Neutrophil (primary cell): Measurements from ENCODE around the gene PRSS12.

Experiments used
- H3K27ac ChIP-seq: fragments of 200-600 bp; sonication (generic); 2 replicates; pipeline ENCODE4 v1.5.1; 2016; ENCODE audit warnings: mild to moderate bottlenecking, moderate library complexity
- H3K27me3 ChIP-seq: fragments of 200-600 bp; sonication (generic); 2 replicates; pipeline ENCODE4 v1.6.0; 2016; ENCODE audit warnings: mild to moderate bottlenecking
- H3K36me3 ChIP-seq: fragments of 200-600 bp; sonication (generic); 2 replicates; pipeline ENCODE4 v1.5.1; 2017
- H3K4me1 ChIP-seq, 2 experiments: fragments of 200-600 bp in 1 of 2; sonication (generic) in 1 of 2; 1 replicate in 1 of 2; 2 replicates in 1 of 2; pipeline versions ENCODE4 v1.5.1 to v1.6.1; 2013 to 2016; ENCODE audit warnings: low read depth in 1 of 2, low read length in 1 of 2, mild to moderate bottlenecking in 1 of 2, moderate library complexity in 1 of 2; ENCODE audit not compliant: control insufficient read depth in 1 of 2, insufficient read depth in 1 of 2
- H3K4me3 ChIP-seq, 2 experiments: fragments of 200-600 bp in 1 of 2; sonication (generic) in 1 of 2; 1 replicate in 1 of 2; 2 replicates in 1 of 2; pipeline ENCODE4 v1.5.1; 2013 to 2016; ENCODE audit warnings: low read depth in 1 of 2, low read length in 1 of 2, mild to moderate bottlenecking in 1 of 2, moderate library complexity in 1 of 2
- H3K9me3 ChIP-seq: fragments of 200-600 bp; sonication (generic); 2 replicates; pipeline ENCODE4 v1.5.1; 2016
- TF ChIP-seq, protein P1 (sequence below): fragments of 200-600 bp; sonication (generic); IDR thresholded peaks from 2 replicates; pipeline ENCODE4 v1.5.1; 2016; ENCODE audit warnings: antibody characterized with exemption

PRSS12 gene

DNA sequence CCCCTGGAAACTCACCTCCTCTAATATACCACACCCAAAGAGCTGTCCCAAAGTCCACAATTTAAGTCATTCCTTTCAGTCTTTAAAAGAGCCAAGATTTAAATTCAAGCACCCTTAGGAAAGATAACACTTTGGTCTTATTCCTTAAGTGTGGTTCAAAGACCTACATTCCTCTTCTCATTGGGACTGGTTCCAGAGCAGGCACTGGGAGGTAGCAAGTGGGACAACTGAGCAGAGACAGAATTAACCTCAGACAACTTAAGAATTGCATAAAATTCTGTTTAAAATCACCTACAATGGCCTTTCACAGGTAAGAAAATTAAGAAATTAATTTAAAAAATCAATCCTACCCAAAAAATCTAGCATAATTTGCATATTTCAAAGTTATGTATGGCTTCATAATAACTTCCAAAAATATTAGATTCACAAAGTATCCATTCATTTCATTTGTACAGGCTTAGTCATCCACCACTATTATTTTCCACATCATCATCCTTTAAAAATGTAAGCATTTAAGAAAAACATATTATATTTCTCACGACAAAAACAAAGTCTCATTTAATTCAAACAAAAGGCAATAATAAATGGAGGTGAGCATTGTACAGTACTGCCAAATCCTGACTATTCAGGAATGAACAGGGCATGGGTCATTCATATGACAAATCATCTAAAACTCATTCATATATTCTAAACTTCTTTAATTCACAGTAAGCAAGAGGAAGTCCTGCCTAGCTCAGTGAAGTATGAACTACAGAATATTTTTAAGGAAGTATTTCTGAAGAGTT lies 13.6 kb downstream of the PRSS12 start:
- TF ChIP-seq, protein P1, sequence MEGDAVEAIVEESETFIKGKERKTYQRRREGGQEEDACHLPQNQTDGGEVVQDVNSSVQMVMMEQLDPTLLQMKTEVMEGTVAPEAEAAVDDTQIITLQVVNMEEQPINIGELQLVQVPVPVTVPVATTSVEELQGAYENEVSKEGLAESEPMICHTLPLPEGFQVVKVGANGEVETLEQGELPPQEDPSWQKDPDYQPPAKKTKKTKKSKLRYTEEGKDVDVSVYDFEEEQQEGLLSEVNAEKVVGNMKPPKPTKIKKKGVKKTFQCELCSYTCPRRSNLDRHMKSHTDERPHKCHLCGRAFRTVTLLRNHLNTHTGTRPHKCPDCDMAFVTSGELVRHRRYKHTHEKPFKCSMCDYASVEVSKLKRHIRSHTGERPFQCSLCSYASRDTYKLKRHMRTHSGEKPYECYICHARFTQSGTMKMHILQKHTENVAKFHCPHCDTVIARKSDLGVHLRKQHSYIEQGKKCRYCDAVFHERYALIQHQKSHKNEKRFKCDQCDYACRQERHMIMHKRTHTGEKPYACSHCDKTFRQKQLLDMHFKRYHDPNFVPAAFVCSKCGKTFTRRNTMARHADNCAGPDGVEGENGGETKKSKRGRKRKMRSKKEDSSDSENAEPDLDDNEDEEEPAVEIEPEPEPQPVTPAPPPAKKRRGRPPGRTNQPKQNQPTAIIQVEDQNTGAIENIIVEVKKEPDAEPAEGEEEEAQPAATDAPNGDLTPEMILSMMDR = no peak
- Histone ChIP-seq H3K27ac (no peak overlapping the region), H3K9me3 (no peaks in the 10 kb centered on the region)

DNA sequence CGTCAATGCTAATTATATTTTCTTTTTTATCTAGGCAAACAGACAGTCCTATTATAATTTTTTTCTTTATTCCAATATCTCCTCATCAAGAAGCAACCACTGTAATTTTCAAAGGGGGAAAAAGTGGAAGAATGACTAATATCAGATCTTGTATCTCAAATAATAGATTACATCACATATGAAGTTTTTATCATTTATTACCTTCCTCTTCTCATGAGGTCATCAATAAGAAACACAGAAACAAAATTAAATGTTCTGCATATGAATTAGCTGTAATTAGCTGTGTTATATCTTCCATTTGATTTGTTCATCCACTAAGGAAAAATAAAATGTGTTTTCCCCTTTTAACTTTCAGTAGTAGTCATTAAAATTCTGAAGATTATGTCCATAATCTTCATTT lies 14.3 kb downstream of the PRSS12 start:
- H3K4me1 ChIP-seq = no peaks in the 10 kb centered on the region
- no peaks in the 10 kb centered on the region for H3K36me3 ChIP-seq
- H3K27me3 ChIP-seq = no peaks in the 10 kb centered on the region
- no peak overlapping the region for H3K4me3 ChIP-seq
- H3K9me3 ChIP-seq = no peaks in the 10 kb centered on the region
- H3K27ac ChIP-seq = no peak overlapping the region
- TF ChIP-seq, protein P1 = no peak

More for the DNA sequence above, 13.6 kb downstream of the PRSS12 start:
- H3K4me1 ChIP-seq = no peaks in the 10 kb centered on the region
- H3K36me3 ChIP-seq = no peaks in the 10 kb centered on the region
- H3K27me3 ChIP-seq = no peaks in the 10 kb centered on the region
- H3K4me3 ChIP-seq = no peak overlapping the region

GRCh38 chr4:118337954-118338353 lies 14.8 kb downstream of the PRSS12 start:
- H3K36me3 ChIP-seq = no peaks in the 10 kb centered on the region
- no peaks in the 10 kb centered on the region for H3K9me3 ChIP-seq
- no peaks in the 10 kb centered on the region for H3K27me3 ChIP-seq
- H3K27ac ChIP-seq = no peak overlapping the region
- H3K4me1 ChIP-seq = no peaks in the 10 kb centered on the region
- no peak overlapping the region for H3K4me3 ChIP-seq
- TF ChIP-seq, protein P1 = no peak

DNA sequence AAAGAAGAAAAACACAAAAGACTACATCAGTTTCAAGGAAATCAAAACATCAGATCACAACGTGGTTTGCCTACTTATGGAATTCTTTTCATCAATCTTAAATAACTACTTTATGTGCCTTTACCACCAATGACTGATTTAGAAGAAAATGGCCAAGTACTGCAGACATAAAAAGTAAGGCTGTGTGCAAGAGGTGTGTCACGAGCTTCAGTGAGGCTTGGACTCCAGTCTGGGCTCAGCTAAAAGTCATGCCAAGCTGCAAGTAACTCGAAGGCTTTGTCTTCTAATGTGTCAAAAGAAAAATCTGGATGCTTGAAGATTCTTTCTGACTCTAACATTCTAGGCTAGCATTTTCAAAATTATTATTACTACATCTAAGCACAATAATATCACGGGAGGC lies 17.0 kb downstream of the PRSS12 start:
- TF ChIP-seq, protein P1 = no peak
- no peak overlapping the region for H3K27ac ChIP-seq

GRCh38 chr4:118335324-118335723 lies 17.5 kb downstream of the PRSS12 start:
- Histone ChIP-seq H3K9me3 (no peaks in the 10 kb centered on the region), H3K27me3 (no peaks in the 10 kb centered on the region), H3K4me3 (no peak overlapping the region), H3K4me1 (no peaks in the 10 kb centered on the region), H3K36me3 (no peaks in the 10 kb centered on the region), H3K27ac (no peak overlapping the region)
- TF ChIP-seq, protein P1 = no peak

More for the DNA sequence above, 17.0 kb downstream of the PRSS12 start:
- no peaks in the 10 kb centered on the region for H3K36me3 ChIP-seq
- H3K4me3 ChIP-seq = no peak overlapping the region
- no peaks in the 10 kb centered on the region for H3K27me3 ChIP-seq
- H3K4me1 ChIP-seq = no peaks in the 10 kb centered on the region
- no peaks in the 10 kb centered on the region for H3K9me3 ChIP-seq
